NCI-H345 (cell line): ENCODE measurements around the gene TMEM130.

ENCODE experiments used
- DNase-seq: peaks from one replicate; lab custom pipeline; 2025; lab: John Stamatoyannopoulos, UW

TMEM130 gene

GRCh38 chr7:98841179-98841997, 28.4 kb downstream of the TMEM130 start:
- DNase-seq, result peak; percentile 56

DNA sequence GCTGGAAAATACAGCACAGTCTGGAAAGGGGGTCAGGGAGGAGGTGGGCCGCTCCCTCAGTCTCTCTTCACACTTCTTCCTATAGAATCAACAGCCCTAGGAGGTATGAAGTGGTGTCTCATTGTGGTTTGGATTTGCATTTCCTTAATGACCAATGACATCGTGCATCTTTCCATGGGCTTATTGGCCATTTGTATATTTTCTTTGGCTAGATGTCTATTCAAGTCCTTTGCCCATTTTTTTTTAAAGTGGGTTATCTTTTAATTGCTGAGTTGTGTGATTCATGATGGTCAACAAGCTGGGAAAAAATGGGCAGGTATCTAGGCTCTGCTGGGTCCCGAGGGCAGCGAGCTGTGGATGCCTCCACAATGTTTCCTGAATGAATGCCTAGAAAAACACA, 29.1 kb downstream of the TMEM130 start:
- no peak for DNase-seq

DNA sequence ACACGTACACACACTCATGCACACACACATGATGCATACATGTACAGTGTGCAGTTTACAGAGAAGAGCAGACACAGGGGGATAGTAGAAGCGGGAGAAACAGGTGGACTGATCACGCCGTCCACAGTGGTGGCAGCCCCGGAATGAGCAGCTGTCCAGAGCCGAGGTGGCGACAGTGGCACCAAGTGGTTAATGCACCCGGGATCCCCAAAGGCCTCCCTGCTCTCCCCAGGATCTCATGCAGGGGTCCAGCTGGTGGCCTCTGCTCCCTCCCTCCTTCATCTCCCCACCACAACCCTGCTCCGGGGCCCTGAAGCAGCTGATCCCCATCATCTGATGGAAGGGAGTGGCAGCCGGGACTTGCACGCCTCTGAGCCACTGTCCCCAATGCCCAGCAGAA, 29.7 kb downstream of the TMEM130 start:
- no peak for DNase-seq

GRCh38 chr7:98837630-98837972, 32.2 kb downstream of the TMEM130 start:
- DNase-seq, result no peak

DNA sequence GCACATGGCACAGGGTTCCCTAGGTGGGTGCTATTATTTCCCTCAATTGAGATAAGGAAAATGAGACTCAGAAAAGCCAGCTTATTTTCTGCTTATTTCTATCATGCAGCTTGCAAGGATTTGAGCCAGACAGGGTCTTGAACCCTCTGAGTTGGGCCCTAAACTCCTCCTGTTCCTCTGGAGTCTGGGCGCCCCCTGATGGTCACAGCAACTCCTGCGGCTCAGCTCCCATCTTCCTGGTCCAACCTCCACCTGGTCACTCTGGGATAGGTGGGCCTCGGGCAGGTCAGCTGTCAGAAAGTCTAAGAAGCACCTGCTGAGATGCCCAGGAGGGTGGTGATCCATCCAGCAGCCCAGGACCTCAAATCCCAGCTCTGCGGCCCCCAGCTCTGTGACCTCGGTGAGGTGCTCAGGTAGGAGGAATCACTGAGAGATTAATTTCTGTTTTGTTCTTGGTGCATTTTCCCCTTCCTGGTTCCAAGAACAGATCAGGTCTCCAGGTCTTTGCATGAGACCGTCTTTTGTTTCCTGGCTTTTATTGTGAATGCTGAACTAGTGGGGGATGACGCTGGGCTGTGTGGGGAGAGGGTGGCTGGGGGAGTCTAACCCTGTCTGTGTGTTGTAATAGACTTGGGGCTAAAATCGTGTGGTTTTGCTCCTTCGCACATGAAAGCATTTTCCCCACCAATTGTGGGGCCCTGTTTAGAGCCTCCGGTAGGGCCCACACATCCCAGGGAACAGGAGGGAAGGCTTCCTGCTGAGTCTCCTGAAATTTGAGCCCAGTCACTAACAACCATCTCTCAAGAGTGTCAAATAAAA, 32.8 kb downstream of the TMEM130 start:
- DNase-seq, result peak; percentile 84

- DNase-seq, result no peak
Measured at GRCh38 chr7:98834949-98835348, 34.9 kb downstream of the TMEM130 start.

DNA sequence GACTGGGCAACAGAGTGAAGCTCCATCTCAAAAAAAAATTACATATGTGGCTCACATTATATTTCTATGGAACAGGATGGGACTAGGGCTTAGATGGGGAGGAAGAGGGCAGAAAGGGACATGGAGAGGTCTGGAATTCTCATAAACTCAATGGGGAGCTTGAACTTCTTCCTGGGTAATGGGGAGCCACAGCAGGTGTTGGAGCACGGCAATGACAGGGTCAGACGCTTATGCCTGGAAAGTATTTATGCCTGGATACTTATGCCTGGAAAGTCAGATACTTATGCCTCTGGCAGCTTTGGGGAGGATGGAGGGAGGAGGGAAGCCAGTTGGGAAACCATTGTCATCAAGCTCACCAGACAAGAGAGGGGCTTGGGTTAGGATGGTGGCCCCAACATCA, 36.8 kb downstream of the TMEM130 start:
- no peak for DNase-seq

- no peak for DNase-seq
Measured at GRCh38 chr7:98831641-98832221, 38.1 kb downstream of the TMEM130 start.

DNA sequence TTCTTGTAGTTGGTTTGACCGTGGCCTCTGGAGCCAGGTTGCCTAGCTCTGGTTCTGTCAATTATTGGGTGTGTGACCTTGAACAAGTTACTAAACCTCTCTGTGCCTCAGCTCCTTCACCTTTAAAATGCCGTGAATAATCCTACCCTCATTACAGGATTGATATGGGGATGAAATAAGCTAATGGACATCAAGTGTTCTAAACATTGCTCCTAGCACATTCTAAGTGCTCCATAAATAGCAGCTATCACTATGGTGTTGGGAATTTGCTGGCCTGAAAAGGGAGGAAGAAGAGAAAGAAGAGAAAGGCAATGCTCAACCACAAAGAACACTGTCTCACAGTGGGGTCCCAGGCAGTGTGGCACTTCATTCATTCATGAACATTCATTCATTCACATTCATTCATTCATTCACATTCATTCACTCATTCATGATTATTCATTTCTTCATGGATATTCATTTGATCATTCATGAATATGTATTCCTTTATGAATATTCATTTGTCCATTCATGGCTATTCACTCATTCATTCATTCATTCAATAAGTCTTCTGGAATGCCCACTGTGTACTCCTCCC, 38.8 kb downstream of the TMEM130 start:
- no peak for DNase-seq

GRCh38 chr7:98828368-98828767, 41.4 kb downstream of the TMEM130 start:
- DNase-seq, result no peak

DNA sequence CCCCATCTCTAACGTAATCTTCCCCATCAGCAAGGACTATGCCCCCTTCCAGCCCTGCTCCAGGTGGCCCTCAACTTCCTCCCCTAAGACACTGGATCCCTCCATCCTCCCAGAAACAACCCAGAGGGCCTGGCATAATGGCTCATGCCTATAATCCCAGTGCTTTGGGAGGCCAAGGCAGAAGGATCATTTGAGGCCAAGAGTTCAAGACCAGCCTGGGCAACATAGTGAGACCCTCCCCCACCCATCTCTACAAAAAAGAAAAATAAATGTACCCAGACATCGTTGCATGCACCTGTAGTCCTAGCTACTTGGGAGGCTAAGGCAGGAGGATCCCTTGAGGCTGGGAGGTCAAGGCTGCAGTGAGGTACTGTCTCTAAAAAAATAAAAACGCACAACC, 42.6 kb downstream of the TMEM130 start:
- DNase-seq, result no peak

- peak; percentile 85 for DNase-seq
Measured at GRCh38 chr7:98826811-98827231, 43.0 kb downstream of the TMEM130 start.

DNA sequence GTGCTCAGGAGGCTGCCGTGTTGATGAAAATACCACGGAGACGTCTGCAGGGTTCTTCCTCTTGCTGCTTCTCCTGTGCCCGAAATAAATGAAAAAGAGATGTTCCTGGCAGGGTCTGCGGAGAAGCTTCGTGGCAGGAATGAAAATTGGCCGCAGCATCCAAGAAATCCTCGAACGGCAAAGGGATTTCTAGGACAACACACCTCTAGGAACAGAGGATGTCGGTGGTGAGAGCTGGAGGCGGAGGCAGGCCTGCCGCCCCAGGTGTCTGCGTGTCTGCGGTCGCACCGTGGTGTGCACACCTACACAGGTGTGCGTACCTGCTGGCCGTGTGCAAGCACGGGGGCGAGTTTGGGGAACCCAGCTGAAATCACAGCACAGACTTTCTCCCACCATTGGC, 43.4 kb downstream of the TMEM130 start:
- peak; percentile 80 for DNase-seq

DNA sequence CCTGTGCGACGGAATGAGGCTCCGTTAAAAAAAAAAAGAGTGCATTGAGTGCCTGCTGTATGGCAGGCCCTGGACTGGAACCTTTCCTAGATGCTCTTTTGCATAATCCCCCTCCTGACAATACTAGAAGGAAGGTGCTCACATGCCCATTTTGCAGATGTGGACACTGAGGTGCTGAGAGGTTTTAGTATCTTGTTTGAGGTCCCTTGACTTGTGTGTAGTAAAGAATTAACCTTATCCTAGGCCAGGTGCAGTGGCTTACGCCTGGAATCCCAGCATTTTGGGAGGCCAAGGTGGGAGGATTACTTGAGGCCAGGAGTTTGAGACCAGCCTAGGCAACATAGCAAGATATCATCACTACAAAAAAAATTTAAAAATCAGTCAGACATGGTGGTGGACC, 46.6 kb downstream of the TMEM130 start:
- DNase-seq, result no peak

DNA sequence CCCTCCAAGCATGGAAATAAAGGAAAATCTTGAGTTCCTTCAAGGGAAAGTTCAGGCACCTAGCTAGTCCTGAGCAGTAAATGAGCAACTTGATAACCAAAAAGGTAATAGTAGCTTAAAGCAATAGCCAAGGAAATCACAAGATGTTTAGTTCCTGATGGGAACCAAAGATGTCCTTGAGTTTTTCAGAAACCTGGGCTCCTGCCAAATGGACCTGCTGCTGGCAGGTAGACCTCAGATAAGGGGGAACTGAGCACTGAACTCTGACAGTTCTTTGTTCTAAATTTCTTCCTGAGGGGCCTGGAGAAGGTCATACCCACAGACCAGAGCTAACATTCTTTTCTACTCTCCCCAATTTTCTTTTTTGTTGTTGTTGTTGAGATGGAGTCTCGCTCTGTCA, 48.5 kb downstream of the TMEM130 start:
- no peak for DNase-seq

DNA sequence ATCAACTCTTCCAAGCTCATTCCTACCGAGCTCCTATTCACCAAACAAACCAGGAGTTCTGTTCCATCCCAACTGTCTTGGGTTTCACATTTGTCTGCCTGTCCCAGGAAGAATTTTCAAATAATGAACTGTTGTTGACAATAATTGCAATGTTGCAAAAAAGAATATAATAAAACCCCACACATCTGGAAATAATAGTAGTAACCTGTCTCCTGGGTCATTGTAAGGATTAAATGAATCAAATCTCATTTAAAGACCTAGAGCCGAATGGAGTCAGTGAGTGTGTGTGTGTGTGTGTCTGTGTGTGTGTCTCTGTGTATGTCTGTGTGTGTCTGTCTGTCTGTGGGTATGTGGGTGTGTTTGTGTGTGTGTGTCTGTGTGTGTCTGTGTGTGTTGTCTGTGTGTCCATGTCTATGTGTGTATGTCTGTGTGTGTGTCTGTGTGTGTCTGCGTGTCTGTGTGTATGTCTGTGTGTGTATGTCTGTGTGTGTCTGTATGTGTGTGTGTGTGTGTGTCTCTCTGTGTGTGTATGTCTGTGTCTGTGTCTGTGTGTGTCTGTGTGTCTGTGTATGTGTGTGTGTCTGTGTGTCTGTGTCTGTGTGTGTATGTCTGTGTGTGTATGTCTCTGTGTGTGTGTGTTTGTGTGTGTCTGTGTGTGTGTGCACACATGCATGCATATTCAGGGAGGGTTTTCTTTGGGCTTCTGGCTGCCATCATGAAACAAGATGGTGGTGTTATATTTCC, 52.7 kb downstream of the TMEM130 start:
- DNase-seq, result no peak

GRCh38 chr7:98816241-98816640, 53.6 kb downstream of the TMEM130 start:
- DNase-seq, result no peak

DNA sequence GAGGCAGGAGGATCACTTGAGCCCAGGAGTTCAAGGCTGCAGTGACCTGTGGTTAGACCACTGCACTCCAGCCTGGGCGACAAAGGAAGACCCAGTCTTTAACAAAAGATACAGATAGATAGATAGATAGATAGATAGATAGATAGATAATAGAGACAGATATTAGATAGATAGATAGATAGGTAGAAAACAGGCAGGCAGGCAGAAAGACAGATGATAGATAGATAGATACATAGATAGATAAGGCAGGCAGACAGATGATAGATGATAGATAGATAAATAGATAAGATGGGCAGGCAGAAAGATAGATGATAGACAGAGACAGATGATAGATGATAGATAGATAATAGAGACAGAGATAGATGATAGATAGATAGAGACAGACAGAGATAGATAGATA, 54.5 kb downstream of the TMEM130 start:
- DNase-seq, result no peak

GRCh38 chr7:98811299-98811698, 58.5 kb downstream of the TMEM130 start:
- no peak for DNase-seq

DNA sequence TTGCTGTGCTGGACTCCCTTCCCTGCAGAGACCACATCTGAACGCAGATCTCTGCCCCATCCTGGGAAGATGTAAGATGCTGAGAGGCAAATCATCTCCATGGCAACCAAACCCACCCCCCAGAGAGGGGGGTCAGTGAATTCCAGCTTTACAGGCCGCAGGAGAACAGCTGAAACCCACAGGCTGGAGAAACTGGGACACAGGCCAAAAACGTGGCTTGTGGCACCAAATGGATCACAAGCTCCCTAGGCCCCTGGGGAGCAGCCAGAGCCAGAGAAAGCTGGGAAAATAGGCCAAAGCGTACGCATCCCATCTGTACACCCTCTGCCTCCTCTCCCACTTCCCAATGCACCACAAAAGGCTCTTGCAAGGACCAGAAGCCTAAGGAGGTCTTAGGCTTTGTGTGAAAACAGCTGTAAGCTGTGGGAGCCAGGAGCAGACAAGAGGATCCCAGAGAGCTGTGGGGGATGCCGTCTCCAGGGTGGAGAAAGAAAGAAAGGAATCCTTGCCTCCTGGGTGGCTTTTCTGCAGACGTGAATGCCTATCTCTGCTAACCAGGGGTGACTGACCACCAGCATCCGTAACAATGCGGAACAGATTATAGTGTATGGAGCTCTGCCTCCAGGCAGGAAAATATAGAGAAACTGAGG, 59.5 kb downstream of the TMEM130 start:
- DNase-seq, result peak; percentile 76

DNA sequence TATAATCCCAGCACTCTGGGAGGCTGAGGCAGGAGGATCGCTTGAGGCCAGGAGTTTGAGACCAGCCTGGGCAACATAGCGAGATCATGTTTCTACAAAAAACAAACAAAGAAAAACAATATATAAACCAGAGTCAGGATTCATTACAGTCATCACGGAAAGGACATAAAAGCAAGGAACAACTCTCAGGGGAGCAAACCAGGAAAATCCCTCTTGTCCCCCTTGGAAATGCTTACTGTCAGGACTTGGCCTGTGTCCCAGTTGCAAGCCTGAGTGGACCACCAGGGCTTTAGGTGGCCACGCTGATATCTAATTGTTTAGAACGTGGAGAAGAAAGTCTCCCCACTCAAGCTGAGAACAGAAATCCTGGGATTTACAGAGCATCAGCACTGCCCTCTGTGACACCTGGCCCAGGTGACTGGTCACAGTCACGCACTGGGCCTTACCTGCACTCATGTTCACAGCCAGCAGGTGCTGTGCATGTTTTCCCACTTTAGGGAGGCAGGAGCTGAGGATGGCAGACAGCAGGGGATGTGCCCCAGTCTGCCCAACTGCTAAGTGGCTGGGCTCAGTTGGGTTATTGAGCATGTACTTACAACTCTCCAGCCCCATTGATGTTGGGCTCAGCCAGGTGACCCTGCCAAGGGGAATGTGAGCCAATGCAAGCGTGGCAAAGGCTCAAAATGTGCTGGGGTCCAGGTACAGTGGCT, 60.9 kb downstream of the TMEM130 start:
- DNase-seq, result peak; percentile 74
